ENCODE measurements around the gene MATCAP1. TPM values are rescaled to one million over a fixed set of nuclear protein-coding genes. Genes with fewer than 3 reads are reported as not detected.

Gene MATCAP1
- total and polyA plus RNA-seq, 2 of the 8 experiments (the other 6 are each of a cell fraction or from before 2014, with no cell fraction given), result 22.9 to 27.5 TPM

DNA sequence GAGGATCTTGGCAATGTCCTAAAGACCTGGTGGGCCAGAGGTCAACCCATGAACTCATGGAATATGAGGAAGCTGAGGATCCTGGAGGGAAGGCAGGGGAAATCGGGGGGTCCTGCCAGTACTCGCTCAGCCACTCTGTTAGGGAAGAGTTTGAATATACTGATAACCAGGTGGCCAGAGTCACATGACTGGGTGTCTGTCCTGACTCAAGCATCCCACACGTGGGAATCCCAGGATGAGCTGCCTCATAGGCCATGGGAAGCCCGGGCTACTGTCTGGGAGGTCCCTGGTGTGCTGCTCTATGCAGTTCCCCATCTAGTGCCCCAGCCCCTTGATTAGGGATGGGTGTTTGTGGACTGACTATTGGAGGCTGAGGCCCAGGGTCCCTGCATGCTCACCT lies 4.6 kb upstream of the MATCAP1 start:
- H3K27me3 ChIP-seq (replicated peaks in 1 of 4; ENCODE audit: control insufficient read depth in 3 of 4, extremely low read depth in 1 of 4, insufficient read depth in 3 of 4, low read length in 3 of 4), result peaks cover 8 to 32% (median 19%) of the 10 kb centered on the region in 4 experiments
- no peak overlapping the region for H4K5ac ChIP-seq (ENCODE audit: insufficient read length, low read depth, low read length)
- H2BK20ac ChIP-seq (ENCODE audit: low read length), result 0 out of 2 replicates have a peak overlapping the region, but pooled peaks have one; percentile 34
- WGBS, 2 experiments (ENCODE audit: extremely low coverage in 1 of 2, insufficient coverage in 1 of 2, insufficient read length in 1 of 2, insufficient replicate concordance in 2 of 2, low coverage in 1 of 2, low lambda C conversion rate in 2 of 2, missing lambda C conversion rate in 1 of 2), result 82% methylated on average over 4 of the region's 4 CpGs; no CpG with 5 or more reads in 1 of the 2 experiments
- H3K18ac ChIP-seq (ENCODE audit: extremely low read depth, low read length), result no peak overlapping the region
- no peak overlapping the region for H3K4ac ChIP-seq (replicated peaks; ENCODE audit: insufficient read length, low read depth, low read length)
- H2BK5ac ChIP-seq (ENCODE audit: low read depth, low read length), result no peak overlapping the region
- no peak overlapping the region for H4K91ac ChIP-seq (replicated peaks; ENCODE audit: insufficient read length, low read length)
- no peak overlapping the region for H2BK12ac ChIP-seq (ENCODE audit: low read depth, low read length)
- H3K23me2 ChIP-seq (ENCODE audit: low read depth, low read length), result peaks cover 19% of the 10 kb centered on the region
- H3K4me1 ChIP-seq (replicated peaks in 1 of 4; ENCODE audit: control insufficient read depth in 3 of 4, insufficient read depth in 4 of 4, low read length in 3 of 4), result peaks cover 0 to 16% (median 12%) of the 10 kb centered on the region in 4 experiments; a peak in 6 of 7 replicates
- H3K27ac ChIP-seq (ENCODE audit: low read depth, low read length), result no peak overlapping the region
- FAIRE-seq (no peak), DNase-seq (ENCODE audit: low read depth in 1 of 2, low spot score in 2 of 2) (no peak)
- no peaks in the 10 kb centered on the region for H3K9me3 ChIP-seq (ENCODE audit: insufficient read depth in 2 of 2, low read depth in 1 of 2, low read length in 1 of 2)
- H3K9ac ChIP-seq (replicated peaks in 1 of 4; ENCODE audit: extremely low read depth in 1 of 4, low read depth in 3 of 4, low read length in 3 of 4), result no peak overlapping the region
- H2BK15ac ChIP-seq (ENCODE audit: low read length), result no peak overlapping the region
- POLR2A ChIA-PET (ENCODE audit: partially characterized antibody), result interaction anchor here (0.9 kb wide), 2 partner anchors 37 to 58 kb away, joined by 3 read pairs; partner anchors contain the start of gene B3GNT9
- H3K36me3 ChIP-seq (ENCODE audit: control insufficient read depth in 2 of 4, insufficient read depth in 4 of 4, low read length in 3 of 4), result no peaks in the 10 kb centered on the region; a peak in 1 of 8 replicates
- H4K20me1 ChIP-seq (replicated peaks in 1 of 2; ENCODE audit: control insufficient read depth in 1 of 2, insufficient read depth in 2 of 2, low read length in 2 of 2), result peaks cover 5 to 22% of the 10 kb centered on the region in 2 experiments
- CTCF ChIA-PET (ENCODE audit: partially characterized antibody), result interaction anchor here (1.1 to 9.3 kb wide), 6 partner anchors 12 to 756 kb away, joined by 3 to 151 read pairs (median 41); partner anchors contain the start of genes ELMO3, FBXL8, HSF4 and LCAT
- H3K4me2 ChIP-seq (ENCODE audit: insufficient read depth in 1 of 2, low read depth in 2 of 2, low read length in 2 of 2), result no peak overlapping the region
- H3K56ac ChIP-seq (replicated peaks; ENCODE audit: insufficient read length, low read depth, low read length), result no peak overlapping the region
- H3K79me1 ChIP-seq (ENCODE audit: low read depth, low read length), result peaks cover 8% of the 10 kb centered on the region
- no peak overlapping the region for H4K8ac ChIP-seq (ENCODE audit: extremely low read depth, insufficient read depth, low read length)
- no peak overlapping the region for H3K23ac ChIP-seq (ENCODE audit: insufficient read length)
- no peak overlapping the region for H2BK120ac ChIP-seq (replicated peaks; ENCODE audit: low read depth, low read length)
- no peak overlapping the region for H2AK5ac ChIP-seq (ENCODE audit: low read depth, low read length)
- H3K79me2 ChIP-seq (ENCODE audit: control insufficient read depth in 1 of 2, insufficient read depth in 2 of 2, low read length in 2 of 2), result peaks cover 8 to 13% of the 10 kb centered on the region in 2 experiments
- H3K14ac ChIP-seq (ENCODE audit: insufficient read length), result no peak overlapping the region
- no peak overlapping the region for H3K4me3 ChIP-seq (ENCODE audit: extremely low read depth in 1 of 4, insufficient read depth in 2 of 4, low read depth in 3 of 4, low read length in 4 of 4)
- TF ChIP-seq NRF1 (IDR thresholded peaks at IDR 0.05; ENCODE audit: low read depth, low read length) (no peak), EP300 (IDR thresholded peaks at IDR 0.05; ENCODE audit: borderline replicate concordance in 1 of 2, low read depth in 2 of 2, low read length in 2 of 2) (no peak), TAF7 (optimal IDR thresholded peaks at IDR 0.05; ENCODE audit: borderline replicate concordance, low read depth, low read length) (no peak), SRF (IDR thresholded peaks at IDR 0.05; ENCODE audit: low read depth, low read length) (no peak), SP2 (IDR thresholded peaks at IDR 0.05; ENCODE audit: low read length) (no peak), CBX5 (IDR thresholded peaks at IDR 0.05; ENCODE audit: low read depth, low read length) (no peak), SAP30 (IDR thresholded peaks at IDR 0.05; ENCODE audit: insufficient read depth, insufficient replicate concordance, low read length) (no peak), RNF2 (IDR thresholded peaks at IDR 0.05; ENCODE audit: borderline replicate concordance, low read depth, low read length, missing control alignments, poor library complexity, severe bottlenecking) (no peak), POLR2AphosphoS5 (IDR thresholded peaks at IDR 0.05; ENCODE audit: low read depth, low read length) (no peak), TCF12 (IDR thresholded peaks at IDR 0.05; ENCODE audit: low read depth, low read length) (no peak), GABPA (IDR thresholded peaks at IDR 0.05; ENCODE audit: borderline replicate concordance, insufficient read depth, low read length) (no peak), SIRT6 (IDR thresholded peaks at IDR 0.05; ENCODE audit: low read length) (no peak)
- TF ChIP-seq, protein P1, sequence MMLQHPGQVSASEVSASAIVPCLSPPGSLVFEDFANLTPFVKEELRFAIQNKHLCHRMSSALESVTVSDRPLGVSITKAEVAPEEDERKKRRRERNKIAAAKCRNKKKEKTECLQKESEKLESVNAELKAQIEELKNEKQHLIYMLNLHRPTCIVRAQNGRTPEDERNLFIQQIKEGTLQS (IDR thresholded peaks at IDR 0.05; ENCODE audit: insufficient read depth, low read depth, low read length), result no peak
- no peak overlapping the region for H2AFZ ChIP-seq (ENCODE audit: low read length)
